GM21717 (cell line): ENCODE results near the gene MCOLN1.

ENCODE experiments used
- ATAC-seq: cut with Tn5 transposase; IDR thresholded peaks from one replicate; pipeline ENCODE4 v1.9.1; 2021; ENCODE audit warnings: mild to moderate bottlenecking, moderate library complexity; ENCODE audit not compliant: unreplicated experiment

Gene MCOLN1

DNA sequence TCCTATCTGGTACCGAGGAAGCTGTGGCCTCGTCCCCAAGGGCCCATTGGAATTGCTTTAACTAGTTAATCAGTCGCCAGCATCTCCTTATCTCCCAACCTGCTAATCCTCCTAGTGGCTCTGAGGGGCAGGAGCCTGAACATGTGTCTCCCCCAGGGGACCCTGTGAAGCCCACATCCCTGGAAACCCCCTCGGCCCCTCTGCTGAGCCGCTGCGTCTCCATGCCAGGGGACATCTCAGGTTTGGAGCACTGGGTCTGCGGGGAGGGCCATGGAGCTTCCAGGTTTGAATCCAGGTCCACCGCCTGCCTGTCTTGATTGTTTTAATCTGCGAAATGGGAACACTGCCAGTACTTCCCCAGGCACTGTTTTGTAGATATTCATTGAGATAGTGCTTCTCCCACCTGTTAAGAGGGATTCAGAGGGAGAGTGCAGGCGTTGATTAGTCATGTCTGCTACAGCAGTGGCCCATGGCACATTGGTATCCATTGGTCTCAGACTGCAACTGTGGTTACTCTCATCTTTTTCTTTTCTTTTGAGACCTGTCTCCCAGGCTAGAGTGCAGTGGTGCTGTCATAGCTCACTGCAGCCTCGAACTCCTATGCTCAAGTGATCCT, 19.5 kb downstream of the MCOLN1 start:
- no peak for ATAC-seq

DNA sequence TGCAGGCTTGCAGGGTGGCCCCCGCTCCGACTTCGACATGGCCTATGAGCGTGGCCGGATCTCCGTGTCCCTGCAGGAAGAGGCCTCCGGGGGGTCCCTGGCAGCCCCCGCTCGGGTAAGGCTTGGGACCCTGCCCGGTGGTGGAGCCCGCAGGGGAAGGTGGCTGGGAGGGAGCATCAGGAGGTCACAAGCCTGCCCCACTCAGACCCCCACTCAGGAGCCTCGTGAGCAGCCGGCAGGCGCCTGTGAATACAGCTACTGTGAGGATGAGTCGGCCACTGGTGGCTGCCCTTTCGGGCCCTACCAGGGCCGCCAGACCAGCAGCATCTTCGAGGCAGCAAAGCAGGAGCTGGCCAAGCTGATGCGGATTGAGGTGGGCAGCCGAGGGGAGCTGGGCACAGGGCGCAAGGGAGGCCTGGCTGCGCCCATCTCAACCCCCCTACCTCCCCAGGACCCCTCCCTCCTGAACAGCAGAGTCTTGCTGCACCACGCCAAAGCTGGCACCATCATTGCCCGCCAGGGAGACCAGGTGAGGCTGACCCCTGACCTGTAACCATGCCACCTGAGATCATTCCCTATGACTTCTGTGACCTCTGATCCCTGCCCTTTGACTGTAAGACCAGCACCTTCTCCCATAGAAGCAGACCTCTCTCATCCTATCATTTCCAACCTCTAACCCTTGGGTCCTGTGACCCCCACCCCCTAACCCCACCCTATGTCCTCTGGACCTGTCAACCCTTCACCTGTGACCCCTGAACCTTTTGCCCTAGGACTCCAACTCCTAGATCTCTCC, 20.3 kb downstream of the MCOLN1 start:
- no peak for ATAC-seq

DNA sequence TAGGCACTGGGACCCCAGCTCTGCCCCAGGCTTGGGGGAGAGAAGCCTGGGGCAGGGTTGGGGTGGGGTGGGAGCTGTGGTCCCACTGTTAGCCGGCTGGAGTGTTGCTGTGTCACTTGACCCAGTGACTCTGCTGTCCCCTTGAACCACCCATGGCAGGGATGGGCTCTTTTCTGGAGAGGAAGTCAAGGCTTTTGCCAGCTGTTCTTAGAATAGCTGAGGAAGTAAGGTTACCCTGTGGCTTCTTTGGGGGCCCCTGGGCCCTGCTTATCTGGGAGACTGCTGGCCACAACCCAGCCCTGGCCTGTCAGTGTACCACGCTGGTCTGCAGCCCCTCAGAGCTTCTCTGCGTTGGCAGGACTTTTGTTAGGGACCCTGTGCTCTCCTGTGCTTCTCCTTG, 22.2 kb downstream of the MCOLN1 start:
- ATAC-seq: no peak

DNA sequence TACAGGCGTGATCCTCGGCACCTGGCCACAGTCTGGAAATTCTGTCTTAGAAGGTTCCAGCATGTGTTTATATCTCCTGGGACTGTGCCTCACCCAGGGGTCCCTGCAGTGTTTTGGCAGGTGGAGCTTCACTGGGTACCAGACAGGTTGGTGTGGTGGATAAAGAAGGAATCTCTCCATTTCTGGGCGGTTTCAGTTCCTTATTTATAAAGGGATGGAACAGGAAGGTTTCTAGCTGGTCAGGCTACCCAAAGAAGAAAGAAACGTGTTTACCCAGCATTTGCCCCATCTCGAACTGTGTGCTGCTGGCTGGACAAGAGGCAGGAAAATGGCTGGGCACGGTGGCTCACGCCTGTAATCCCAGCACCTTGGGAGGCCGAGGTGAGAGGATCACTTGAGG, 22.9 kb downstream of the MCOLN1 start:
- ATAC-seq: no peak

DNA sequence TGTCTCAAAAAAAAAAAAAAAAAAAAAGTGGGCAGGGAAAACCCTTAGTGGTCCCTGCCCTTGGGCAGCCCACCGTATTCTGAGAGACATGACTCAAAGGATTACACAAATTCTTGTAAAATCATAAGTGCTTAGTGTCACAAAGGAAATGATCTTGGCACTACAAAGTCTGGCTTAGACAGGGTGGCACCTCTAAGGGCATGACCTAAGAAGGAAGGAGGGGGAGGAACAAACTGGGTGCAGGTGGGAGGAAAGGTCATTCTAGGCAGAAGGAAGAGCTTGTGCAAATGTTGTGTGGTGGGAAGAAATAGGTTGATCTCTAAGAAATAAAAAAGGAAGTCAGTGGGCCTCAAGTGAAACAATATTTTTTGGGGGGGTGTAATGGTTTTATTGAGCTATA, 23.5 kb downstream of the MCOLN1 start:
- ATAC-seq: no peak

DNA sequence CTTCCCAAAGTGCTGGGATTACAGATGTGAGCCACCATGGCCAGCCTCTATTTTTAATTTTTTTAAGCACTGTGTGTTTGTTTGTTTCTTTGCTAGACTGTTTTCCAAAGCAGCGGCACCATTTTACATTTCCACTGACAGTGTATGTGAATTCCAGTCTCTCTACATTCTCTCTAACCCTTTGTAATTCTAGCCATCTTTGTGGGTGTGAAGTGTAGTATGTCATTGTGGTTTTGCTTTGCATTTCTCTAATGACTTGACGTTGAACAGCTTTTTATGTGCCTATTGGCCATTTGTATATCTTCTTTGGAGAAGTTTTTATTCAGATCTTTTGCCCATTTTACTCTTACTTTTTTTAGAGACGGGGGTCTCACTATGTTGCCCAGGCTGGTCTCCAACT, 24.7 kb downstream of the MCOLN1 start:
- ATAC-seq: no peak

DNA sequence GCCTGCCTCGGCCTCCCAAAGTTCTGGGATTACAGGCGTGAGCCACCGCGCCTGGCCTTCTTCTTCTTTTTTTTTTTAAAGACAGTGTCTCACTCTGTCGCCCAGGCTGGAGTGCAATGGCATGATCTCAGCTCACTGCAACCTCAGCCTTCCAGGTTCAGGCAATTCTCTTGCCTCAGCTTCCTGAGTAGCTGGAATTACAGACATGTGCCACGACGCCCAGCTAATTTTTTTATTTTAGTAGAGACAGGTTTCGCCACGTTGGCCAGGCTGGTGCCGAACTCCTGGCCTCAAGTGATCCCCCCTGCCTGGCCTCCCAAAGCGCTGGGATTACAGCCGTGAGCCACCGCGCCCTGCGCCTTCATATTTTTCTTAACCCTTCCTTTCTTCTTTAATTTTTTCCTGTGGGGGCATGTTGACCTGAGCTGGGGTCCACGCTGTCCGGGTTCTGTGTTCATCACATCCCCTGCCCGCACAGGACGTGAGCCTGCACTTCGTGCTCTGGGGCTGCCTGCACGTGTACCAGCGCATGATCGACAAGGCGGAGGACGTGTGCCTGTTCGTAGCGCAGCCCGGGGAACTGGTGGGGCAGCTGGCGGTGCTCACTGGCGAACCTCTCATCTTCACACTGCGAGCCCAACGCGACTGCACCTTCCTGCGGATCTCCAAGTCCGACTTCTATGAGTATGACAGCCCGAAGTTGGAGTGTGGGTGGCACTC, 27.2 kb downstream of the MCOLN1 start:
- ATAC-seq: no peak

DNA sequence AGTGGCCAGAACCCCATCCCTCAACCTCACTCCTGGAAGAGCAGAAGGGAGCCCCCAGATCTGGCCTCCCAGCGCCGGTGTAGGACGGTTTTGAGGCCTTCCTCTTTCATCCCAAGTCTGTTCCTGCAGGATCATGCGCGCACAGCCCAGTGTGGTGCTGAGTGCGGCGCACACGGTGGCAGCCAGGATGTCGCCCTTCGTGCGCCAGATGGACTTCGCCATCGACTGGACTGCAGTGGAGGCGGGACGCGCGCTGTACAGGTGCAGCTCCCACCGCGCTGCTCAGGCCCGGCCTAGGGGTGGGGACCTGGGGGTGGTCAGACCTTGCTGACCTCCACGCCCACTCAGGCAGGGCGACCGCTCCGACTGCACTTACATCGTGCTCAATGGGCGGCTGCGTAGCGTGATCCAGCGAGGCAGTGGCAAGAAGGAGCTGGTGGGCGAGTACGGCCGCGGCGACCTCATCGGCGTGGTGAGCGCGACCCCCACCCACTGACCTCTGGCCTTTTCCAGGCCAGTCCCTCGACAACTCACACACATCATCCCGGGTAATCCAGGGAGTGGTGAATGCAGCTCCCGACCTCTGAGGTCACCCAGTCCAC, 27.8 kb downstream of the MCOLN1 start:
- no peak for ATAC-seq

DNA sequence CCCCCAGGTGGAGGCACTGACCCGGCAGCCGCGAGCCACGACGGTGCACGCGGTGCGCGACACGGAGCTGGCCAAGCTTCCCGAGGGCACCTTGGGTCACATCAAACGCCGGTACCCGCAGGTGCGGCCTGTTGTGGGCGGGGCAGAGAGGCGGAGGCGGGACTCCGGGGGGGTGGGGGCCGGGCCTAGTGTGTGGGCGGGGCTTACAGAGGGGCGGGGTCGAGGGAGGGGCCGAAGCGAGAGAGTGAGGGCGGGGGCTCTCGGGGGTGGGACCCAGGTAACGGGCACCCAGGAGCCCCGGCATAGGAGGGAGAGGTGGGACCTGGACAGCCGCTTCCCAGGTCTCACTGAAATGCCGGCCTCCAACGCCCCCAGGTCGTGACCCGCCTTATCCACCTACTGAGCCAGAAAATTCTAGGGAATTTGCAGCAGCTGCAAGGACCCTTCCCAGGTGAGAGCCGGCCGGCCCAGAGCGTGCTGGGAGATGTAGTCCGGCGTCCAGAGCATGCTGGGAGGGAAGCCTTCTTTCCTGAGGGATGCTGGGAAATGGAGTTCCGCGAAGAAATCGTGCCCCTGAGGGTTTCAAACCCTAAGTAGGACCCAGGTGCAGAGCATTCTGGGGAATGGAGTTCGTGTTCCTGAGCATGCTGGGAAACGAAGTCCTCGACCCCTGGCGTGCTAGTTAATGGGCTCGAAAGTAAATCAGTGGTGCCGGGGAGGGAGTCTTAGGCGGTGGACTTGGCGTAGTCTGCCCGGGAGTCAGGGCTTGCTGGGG, 28.8 kb downstream of the MCOLN1 start:
- ATAC-seq: no peak

DNA sequence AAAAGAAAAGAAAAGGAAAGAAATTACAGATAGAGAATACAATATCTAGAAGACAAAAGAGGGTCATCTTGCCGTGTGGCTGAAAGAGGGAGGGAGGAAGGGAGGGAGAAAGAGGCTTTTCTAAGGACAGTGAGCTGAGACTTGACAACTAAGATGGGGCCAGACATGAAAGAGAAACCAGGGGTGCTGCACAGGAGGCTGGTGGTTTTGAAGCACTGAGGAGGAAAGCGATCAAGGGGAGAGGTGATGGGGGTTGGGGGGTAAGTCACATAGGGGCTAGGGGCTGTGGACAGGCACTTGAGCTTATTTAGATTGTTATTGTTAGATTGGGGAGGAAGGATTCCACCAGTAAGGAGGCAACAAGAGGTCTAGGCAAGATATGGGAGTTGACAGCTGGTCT, 30.4 kb downstream of the MCOLN1 start:
- ATAC-seq: no peak

DNA sequence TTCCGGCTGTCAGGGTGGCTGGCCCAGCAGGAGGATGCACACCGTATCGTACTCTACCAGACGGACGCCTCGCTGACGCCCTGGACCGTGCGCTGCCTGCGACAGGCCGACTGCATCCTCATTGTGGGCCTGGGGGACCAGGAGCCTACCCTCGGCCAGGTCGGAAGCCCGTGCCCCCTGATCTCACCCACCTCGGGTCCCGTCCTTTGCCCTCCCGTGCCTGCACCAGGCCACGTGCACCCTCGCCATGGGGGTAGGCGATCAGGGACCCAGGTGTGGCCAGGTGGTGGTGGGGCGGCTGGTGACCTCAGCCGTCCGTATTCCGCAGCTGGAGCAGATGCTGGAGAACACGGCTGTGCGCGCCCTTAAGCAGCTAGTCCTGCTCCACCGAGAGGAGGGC, 32.1 kb downstream of the MCOLN1 start:
- no peak for ATAC-seq

DNA sequence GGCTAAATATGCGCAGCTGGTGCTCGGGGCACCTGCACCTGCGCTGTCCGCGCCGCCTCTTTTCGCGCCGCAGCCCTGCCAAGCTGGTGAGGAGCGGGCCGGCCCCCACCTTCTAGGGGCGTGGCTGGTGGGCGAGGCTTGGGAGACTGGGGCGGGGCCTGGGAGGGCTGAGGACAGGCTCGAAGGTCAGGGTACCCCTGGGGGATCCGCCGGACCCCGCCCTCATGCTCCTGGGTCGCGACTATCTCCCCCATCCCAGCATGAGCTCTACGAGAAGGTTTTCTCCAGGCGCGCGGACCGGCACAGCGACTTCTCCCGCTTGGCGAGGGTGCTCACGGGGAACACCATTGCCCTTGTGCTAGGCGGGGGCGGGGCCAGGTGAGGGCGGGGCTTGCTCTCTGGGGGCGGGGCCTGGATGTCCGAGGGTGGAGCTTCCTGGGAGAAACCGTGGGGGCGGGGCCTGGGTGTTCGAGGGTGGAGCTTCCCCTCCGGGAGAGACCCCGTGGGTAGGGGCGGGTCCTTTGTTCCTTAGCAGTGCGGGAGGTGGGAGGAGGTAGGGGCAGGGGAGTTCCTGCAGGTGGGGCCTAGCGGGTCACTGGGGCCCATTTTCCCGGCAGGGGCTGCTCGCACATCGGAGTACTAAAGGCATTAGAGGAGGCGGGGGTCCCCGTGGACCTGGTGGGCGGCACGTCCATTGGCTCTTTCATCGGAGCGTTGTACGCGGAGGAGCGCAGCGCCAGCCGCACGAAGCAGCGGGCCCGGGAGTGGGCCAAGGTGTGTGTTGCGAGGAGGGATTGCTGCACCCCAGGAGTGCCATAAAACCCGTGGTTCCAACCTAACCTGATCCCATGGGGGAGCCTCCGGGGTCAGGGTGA, 32.8 kb downstream of the MCOLN1 start:
- no peak for ATAC-seq

DNA sequence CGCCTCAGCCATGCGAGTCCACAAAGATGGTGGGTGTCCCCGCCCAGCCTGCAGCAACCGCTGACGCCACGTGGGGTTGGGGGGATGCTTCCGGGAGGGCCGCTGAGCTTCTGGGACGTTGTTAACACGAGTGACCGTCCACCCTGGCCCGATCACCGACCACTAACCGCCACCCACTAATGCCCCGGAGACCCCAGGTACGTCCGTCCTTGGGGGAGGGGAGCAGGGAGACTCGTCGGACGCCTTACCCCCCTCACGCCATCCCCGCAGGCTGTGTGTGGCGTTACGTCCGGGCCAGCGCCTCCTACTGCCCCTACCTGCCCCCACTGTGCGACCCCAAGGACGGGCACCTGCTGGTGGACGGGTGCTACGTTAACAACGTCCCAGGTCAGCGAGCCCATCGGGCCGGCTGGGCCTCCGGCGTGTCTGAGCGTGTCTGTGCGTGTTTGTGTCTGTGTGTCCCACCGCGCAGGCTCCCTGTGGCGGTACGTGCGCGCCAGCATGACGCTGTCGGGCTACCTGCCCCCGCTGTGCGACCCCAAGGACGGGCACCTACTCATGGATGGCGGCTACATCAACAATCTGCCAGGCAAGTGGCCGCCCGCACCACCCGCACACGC, 34.4 kb downstream of the MCOLN1 start:
- ATAC-seq: no peak

DNA sequence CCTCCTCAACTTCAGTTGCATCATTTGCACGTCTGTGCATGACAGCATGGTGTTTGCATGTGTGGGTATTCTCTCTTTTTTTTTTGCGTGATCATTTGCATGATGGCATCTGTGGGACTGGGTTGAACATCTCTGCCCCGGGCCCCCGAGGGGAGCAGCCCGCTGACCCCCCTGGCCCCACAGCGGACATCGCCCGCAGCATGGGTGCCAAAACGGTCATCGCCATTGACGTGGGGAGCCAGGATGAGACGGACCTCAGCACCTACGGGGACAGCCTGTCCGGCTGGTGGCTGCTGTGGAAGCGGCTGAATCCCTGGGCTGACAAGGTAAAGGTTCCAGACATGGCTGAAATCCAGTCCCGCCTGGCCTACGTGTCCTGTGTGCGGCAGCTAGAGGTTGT, 36.2 kb downstream of the MCOLN1 start:
- no peak for ATAC-seq

DNA sequence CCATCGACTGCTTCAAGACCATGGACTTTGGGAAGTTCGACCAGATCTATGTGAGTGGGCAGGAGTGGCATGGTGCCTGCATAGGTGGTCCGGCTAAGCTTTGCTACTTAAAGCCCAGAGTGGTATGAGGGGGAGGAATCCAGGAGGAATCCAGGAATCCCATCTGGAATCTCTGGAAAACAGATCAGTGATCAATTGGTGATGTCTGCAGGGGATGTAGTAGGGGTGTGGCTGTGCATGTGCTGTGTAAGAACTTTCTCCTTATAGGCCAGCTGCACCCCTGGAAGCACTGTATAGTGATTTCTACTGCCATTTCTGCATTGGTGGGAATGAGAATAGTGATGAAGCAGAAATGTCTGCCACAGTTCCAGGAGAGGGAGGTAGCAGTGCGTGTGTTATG, 36.7 kb downstream of the MCOLN1 start:
- ATAC-seq: no peak

DNA sequence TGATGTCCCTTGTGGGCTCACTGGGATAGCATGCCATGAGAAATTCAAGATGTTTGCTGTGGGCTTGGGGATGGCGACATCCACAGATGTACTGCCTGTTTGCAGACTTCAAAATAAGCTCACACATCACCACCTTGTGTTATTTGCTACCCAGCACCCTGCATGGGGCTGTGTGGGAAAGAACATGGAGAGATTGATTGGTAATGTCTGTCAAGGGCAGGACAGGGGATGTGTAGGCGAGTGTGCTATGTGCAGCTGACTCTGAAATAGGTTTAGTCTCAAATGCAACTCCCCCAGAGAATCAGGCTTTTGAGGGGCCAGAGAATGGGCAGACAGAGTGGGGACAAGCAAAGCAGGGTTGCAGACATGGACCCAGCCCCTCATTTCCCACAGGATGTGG, 37.8 kb downstream of the MCOLN1 start:
- ATAC-seq: no peak

DNA sequence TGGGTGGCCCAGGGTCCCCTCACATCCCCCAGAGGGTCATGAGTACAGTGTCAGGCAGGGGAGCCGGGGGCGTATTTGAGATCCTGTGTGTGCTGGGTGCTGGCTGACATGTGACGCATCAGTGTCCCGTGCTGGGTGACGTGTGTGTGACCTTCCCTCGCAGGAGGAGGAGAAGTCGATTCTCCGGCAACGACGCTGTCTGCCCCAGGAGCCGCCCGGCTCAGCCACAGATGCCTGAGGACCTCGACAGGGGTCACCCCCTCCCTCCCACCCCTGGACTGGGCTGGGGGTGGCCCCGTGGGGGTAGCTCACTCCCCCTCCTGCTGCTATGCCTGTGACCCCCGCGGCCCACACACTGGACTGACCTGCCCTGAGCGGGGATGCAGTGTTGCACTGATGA, 38.9 kb downstream of the MCOLN1 start:
- ATAC-seq: no peak

DNA sequence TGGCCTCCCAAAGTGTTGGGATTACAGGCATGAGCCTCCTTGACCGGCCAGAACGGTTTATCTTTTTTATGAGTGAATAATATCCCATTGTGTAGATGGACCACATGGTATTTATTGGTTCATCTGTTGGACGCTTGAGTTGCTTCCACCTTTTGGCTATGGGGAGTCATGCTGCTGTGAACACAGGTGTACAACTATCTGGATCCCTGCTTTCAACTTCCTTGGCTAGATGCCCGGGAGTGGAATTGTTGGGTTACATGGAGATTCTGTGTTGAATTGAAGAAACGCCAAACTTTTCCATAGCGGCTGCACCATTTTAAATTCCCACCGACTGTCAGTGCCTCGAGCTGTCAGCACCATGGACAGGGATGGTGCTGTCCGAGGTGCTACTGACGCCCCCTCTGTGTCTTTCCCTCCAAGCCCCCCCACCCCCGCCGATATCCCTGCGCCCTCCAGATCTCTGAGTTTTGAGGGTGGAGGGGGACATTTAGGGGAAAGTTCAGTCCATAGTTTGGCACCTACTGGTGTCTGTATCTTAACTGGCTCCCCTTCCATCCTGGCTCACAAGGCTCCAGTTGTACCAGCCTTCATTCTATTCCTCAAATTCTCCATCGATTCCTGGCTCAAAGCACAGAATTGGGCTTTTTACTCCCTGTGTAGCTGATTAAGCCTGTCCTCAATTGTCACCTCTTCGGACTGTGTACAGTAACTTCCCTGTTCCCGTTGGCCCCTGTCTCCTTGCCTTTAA, 40.4 kb downstream of the MCOLN1 start:
- ATAC-seq: no peak

DNA sequence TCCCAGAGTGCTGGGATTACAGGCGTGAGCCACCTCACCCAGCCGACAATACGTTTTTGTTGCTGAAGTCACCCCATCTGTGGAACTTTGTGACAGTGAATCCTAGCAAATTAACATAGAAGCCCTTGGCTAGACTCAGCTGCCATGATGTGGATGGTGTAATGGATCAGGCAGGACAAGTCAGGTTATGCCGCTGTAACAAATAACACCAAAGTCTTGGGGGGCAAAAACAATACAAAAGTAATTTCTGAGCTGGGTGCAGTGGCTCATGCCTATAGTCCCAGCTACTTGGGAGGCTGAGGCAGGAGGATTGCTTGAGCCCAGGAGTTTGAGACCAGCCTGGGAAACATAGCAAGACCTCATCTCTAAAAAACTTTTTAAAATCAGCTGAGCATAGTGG, 42.4 kb downstream of the MCOLN1 start:
- ATAC-seq: no peak
